DND-41 (cell line): Measurements from ENCODE around the gene CREG1.
"Not testable (repeated sequence)": the region's sequence is repeated elsewhere in the genome, so short reads cannot be mapped to it uniquely, and the experiment has no call there.

Source experiments
- ATAC-seq: fragments of 200-7000 bp; cut with Tn5 transposase; 3 replicates; pipeline ENCODE4 v1.9.1; 2021; ENCODE audit warnings: low read depth; ENCODE audit not compliant: insufficient read depth
- DNase-seq: peaks from one replicate; pipeline ENCODE4 v3.0.0-alpha.2; 2020
- H2AFZ ChIP-seq: 2 replicates; pipeline ENCODE4 v1.6.0; 2012; ENCODE audit warnings: low read depth, low read length
- H3K27ac ChIP-seq: 2 replicates; pipeline ENCODE4 v1.5.1; 2012; ENCODE audit warnings: low read length, inconsistent platforms
- H3K27me3 ChIP-seq: fragments of 200-600 bp; sonication (generic); 2 replicates; pipeline ENCODE4 v1.6.0; 2012; ENCODE audit warnings: low read length, mild to moderate bottlenecking, inconsistent platforms; ENCODE audit not compliant: insufficient read depth, poor library complexity
- H3K36me3 ChIP-seq: 2 replicates; pipeline ENCODE4 v1.5.1; 2012; ENCODE audit warnings: low read length, inconsistent platforms; ENCODE audit not compliant: insufficient read depth
- H3K4me1 ChIP-seq: 2 replicates; pipeline ENCODE4 v1.5.1; 2012; ENCODE audit warnings: mild to moderate bottlenecking, low read length; ENCODE audit not compliant: insufficient read depth
- H3K4me2 ChIP-seq: 2 replicates; pipeline ENCODE4 v1.6.0; 2012; ENCODE audit warnings: mild to moderate bottlenecking, moderate library complexity, low read length, inconsistent platforms; ENCODE audit not compliant: insufficient read depth
- H3K4me3 ChIP-seq, 2 experiments: fragments of 200-600 bp in 1 of 2; shearing (Covaris generic) in 1 of 2; 2 replicates each; pipeline ENCODE4 v1.5.1; 2012 to 2016; ENCODE audit warnings: inconsistent platforms in 2 of 2, low read length in 2 of 2, mild to moderate bottlenecking in 2 of 2, low read depth in 1 of 2, moderate library complexity in 1 of 2
- H3K79me2 ChIP-seq: 2 replicates; pipeline ENCODE4 v1.6.0; 2012; ENCODE audit warnings: low read length, inconsistent platforms; ENCODE audit not compliant: insufficient read depth
- H3K9ac ChIP-seq: 2 replicates; pipeline ENCODE4 v1.6.0; 2012; ENCODE audit warnings: low read depth, mild to moderate bottlenecking, inconsistent platforms, low read length, moderate library complexity
- H3K9me3 ChIP-seq: 2 replicates; pipeline ENCODE4 v1.5.1; 2012; ENCODE audit warnings: low read length, moderate library complexity, mild to moderate bottlenecking, inconsistent platforms; ENCODE audit not compliant: insufficient read depth, severe bottlenecking
- H4K20me1 ChIP-seq: 2 replicates; pipeline ENCODE4 v1.6.0; 2012; ENCODE audit warnings: low read length; ENCODE audit not compliant: insufficient read depth
- EZH2 ChIP-seq: IDR thresholded peaks from 3 replicates; pipeline ENCODE4 v1.6.1; 2012; ENCODE audit warnings: borderline replicate concordance, low read depth, mild to moderate bottlenecking, moderate library complexity, low read length, inconsistent platforms; ENCODE audit not compliant: severe bottlenecking
- TF ChIP-seq, protein P1 (sequence below): IDR thresholded peaks from 2 replicates; pipeline ENCODE4 v1.5.1; 2012; ENCODE audit warnings: borderline replicate concordance, low read length, moderate library complexity, mild to moderate bottlenecking; ENCODE audit not compliant: poor library complexity, severe bottlenecking; ENCODE audit errors: extremely low read depth

The CREG1 gene

GRCh38 chr1:167578939-167579521, 25.5 kb upstream of the CREG1 start:
- Histone ChIP-seq H3K4me3 (no peak overlapping the region), H3K27ac (no peak overlapping the region), H3K27me3 (no peaks in the 10 kb centered on the region), H3K36me3 (no peaks in the 10 kb centered on the region), H3K9ac (no peak overlapping the region), H2AFZ (no peak overlapping the region), H3K4me1 (no peaks in the 10 kb centered on the region), H3K9me3 (no peaks in the 10 kb centered on the region), H3K79me2 (no peaks in the 10 kb centered on the region), H4K20me1 (no peaks in the 10 kb centered on the region), H3K4me2 (no peak overlapping the region)
- TF ChIP-seq, protein P1, sequence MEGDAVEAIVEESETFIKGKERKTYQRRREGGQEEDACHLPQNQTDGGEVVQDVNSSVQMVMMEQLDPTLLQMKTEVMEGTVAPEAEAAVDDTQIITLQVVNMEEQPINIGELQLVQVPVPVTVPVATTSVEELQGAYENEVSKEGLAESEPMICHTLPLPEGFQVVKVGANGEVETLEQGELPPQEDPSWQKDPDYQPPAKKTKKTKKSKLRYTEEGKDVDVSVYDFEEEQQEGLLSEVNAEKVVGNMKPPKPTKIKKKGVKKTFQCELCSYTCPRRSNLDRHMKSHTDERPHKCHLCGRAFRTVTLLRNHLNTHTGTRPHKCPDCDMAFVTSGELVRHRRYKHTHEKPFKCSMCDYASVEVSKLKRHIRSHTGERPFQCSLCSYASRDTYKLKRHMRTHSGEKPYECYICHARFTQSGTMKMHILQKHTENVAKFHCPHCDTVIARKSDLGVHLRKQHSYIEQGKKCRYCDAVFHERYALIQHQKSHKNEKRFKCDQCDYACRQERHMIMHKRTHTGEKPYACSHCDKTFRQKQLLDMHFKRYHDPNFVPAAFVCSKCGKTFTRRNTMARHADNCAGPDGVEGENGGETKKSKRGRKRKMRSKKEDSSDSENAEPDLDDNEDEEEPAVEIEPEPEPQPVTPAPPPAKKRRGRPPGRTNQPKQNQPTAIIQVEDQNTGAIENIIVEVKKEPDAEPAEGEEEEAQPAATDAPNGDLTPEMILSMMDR: no peak
- TF ChIP-seq EZH2: no peak
- no peak for ATAC-seq
- DNase-seq: no peak

DNA sequence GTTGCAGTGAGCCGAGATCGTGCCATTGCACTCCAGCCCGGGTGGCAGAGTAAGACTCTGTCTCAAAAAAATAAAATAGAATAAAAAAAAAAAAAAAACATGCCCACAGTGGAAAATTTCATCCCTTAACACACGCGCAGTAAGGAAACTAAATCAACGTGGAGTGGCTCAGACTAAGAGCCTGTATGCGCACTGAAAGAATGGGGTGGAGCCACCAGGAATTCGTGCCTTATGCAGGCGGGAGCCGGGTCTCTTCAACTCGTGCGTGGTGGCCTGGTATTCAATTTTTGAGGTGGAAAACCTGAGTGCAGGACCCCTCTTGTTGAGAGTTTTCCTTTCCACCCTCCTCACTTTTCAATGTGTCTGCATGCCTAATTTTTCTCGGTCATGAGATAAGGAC, 22.1 kb upstream of the CREG1 start:
- Histone ChIP-seq H3K4me2 (no peak overlapping the region), H3K27ac (no peak overlapping the region), H3K4me3 (no peak overlapping the region), H3K27me3 (no peaks in the 10 kb centered on the region), H3K36me3 (no peaks in the 10 kb centered on the region), H2AFZ (no peak overlapping the region), H3K9me3 (peaks cover 8% of the 10 kb centered on the region), H3K9ac (no peak overlapping the region), H3K79me2 (no peaks in the 10 kb centered on the region), H3K4me1 (no peaks in the 10 kb centered on the region), H4K20me1 (no peaks in the 10 kb centered on the region)
- no peak for DNase-seq
- ATAC-seq: no peak
- no peak for TF ChIP-seq EZH2
- TF ChIP-seq, protein P1: no peak

DNA sequence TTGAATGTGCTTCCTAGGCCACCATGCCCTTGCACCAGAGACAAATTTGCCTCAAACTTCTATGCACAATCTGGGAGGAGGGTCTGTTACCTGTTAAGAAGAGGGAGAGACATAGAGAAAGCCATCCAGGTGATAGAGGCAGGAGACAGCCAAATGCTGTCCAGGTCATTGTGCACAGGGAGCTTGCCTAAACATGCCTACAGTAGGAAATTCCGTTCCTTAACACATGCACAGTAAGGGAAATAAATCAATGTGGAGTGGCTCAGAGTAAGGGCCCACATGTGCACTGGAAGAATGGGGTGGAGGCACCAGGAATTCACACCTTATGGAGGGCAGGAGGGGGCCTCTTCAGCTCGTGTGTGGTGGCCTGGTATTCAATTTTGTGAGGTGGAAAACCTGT, 19.5 kb upstream of the CREG1 start:
- no peaks in the 10 kb centered on the region for H3K4me1 ChIP-seq
- peaks cover 8% of the 10 kb centered on the region for H3K9me3 ChIP-seq
- no peaks in the 10 kb centered on the region for H3K36me3 ChIP-seq
- no peak overlapping the region for H3K27ac ChIP-seq
- no peak overlapping the region for H2AFZ ChIP-seq
- no peak overlapping the region for H3K4me2 ChIP-seq
- ATAC-seq (no peak), DNase-seq (no peak)
- no peak overlapping the region for H3K9ac ChIP-seq
- H3K4me3 ChIP-seq: no peak overlapping the region
- H3K79me2 ChIP-seq: no peaks in the 10 kb centered on the region
- TF ChIP-seq EZH2: no peak
- TF ChIP-seq, protein P1: no peak
- H4K20me1 ChIP-seq: no peaks in the 10 kb centered on the region
- no peaks in the 10 kb centered on the region for H3K27me3 ChIP-seq

GRCh38 chr1:167570712-167571111, 17.1 kb upstream of the CREG1 start:
- H3K9ac ChIP-seq, H3K4me3 ChIP-seq, H3K9me3 ChIP-seq, H4K20me1 ChIP-seq, H3K36me3 ChIP-seq, ATAC-seq, H3K79me2 ChIP-seq, H3K27ac ChIP-seq, H2AFZ ChIP-seq, H3K4me2 ChIP-seq, DNase-seq, H3K27me3 ChIP-seq: not testable (repeated sequence)
- peaks cover 13% of the 10 kb centered on the region for H3K4me1 ChIP-seq
